Endothelial cell (in vitro differentiated cells): ENCODE measurements around the gene C19orf67. TPM values are rescaled to one million over a fixed set of nuclear protein-coding genes. Genes with fewer than 3 reads are reported as not detected.

ENCODE experiments used
- DNase-seq: peaks from one replicate; pipeline ENCODE4 v3.0.0; 2021; ENCODE audit warnings: low spot score
- H3K27ac Mint-ChIP-seq: one replicate; pipeline ENCODE4 v1.8.0; 2021; ENCODE audit warnings: mixed read lengths, inconsistent platforms; ENCODE audit not compliant: unreplicated experiment
- H3K27me3 Mint-ChIP-seq: one replicate; pipeline ENCODE4 v1.8.0; 2021; ENCODE audit warnings: mild to moderate bottlenecking, moderate library complexity, mixed read lengths, inconsistent platforms; ENCODE audit not compliant: unreplicated experiment
- H3K36me3 Mint-ChIP-seq: one replicate; pipeline ENCODE4 v1.8.0; 2021; ENCODE audit warnings: mild to moderate bottlenecking, low read depth, mixed read lengths, inconsistent platforms; ENCODE audit not compliant: unreplicated experiment
- H3K4me1 Mint-ChIP-seq: one replicate; pipeline ENCODE4 v1.8.0; 2021; ENCODE audit warnings: mild to moderate bottlenecking, mixed read lengths, inconsistent platforms; ENCODE audit not compliant: unreplicated experiment
- H3K4me3 Mint-ChIP-seq: one replicate; pipeline ENCODE4 v1.8.0; 2021; ENCODE audit warnings: mild to moderate bottlenecking, mixed read lengths, inconsistent platforms; ENCODE audit not compliant: unreplicated experiment
- H3K9me3 Mint-ChIP-seq: one replicate; pipeline ENCODE4 v1.8.0; 2021; ENCODE audit warnings: mixed read lengths, inconsistent platforms; ENCODE audit not compliant: unreplicated experiment
- CTCF ChIP-seq: fragments of 200-600 bp; sonication (generic); IDR thresholded peaks from one replicate; pipeline ENCODE4 v1.5.0; 2021; ENCODE audit warnings: antibody characterized with exemption; ENCODE audit not compliant: unreplicated experiment
- total RNA-seq: library from RNA; stranded (reverse); fragmentation: NEBNext Ultra II Directional; extraction: Animal tissue kit (Norgen Biotek cat#: 25700); gene quantifications from one replicate; pipeline ENCODE4 v1.2.1, GENCODE V29; 2021; ENCODE audit not compliant: unreplicated experiment

The C19orf67 gene
- total RNA-seq, 1 donor from 2014 or later: not detected

- H3K9me3 Mint-ChIP-seq: no peaks in the 10 kb centered on the region
- TF ChIP-seq CTCF: no peak
- H3K4me3 Mint-ChIP-seq: no peak overlapping the region
- no peak for DNase-seq
- peaks cover 12% of the 10 kb centered on the region for H3K27me3 Mint-ChIP-seq
- H3K36me3 Mint-ChIP-seq: no peaks in the 10 kb centered on the region
- H3K27ac Mint-ChIP-seq: no peak overlapping the region
- H3K4me1 Mint-ChIP-seq: peaks cover 16% of the 10 kb centered on the region
Measured at GRCh38 chr19:14078411-14078810, 7.2 kb downstream of the C19orf67 start.

- Mint-ChIP-seq H3K9me3 (no peaks in the 10 kb centered on the region), H3K27me3 (peaks cover 12% of the 10 kb centered on the region), H3K4me1 (peaks cover 3% of the 10 kb centered on the region), H3K27ac (no peak overlapping the region), H3K36me3 (no peaks in the 10 kb centered on the region), H3K4me3 (peak overlapping the region; percentile 90)
- DNase-seq: no peak
- TF ChIP-seq CTCF: no peak
Measured at GRCh38 chr19:14073925-14074838, 11.4 kb downstream of the C19orf67 start.

- peaks cover 12% of the 10 kb centered on the region for H3K27me3 Mint-ChIP-seq
Measured at GRCh38 chr19:14073261-14073924, 12.2 kb downstream of the C19orf67 start.

GRCh38 chr19:14072535-14073260 is 12.9 kb downstream of the C19orf67 start, which contains the start of gene MISP3:
MISP3 (plus strand) TSS chr19:14072786; CDS start chr19:14073310, 524 bp downstream.
- Mint-ChIP-seq H3K27ac (no peak within 1 kb of the TSS), H3K36me3 (no peaks in the 10 kb centered on the region), H3K4me3 (peak within 1 kb of the TSS; percentile 90), H3K4me1 (peaks cover 3% of the 10 kb centered on the region), H3K9me3 (no peaks in the 10 kb centered on the region), H3K27me3 (peaks cover 12% of the 10 kb centered on the region)
- DNase-seq: no peak
- TF ChIP-seq CTCF: no peak

More at GRCh38 chr19:14073261-14073924, 12.2 kb downstream of the C19orf67 start:
- H3K9me3 Mint-ChIP-seq: no peaks in the 10 kb centered on the region
- DNase-seq: peak; percentile 76
- no peak overlapping the region for H3K27ac Mint-ChIP-seq
- H3K4me1 Mint-ChIP-seq: peaks cover 3% of the 10 kb centered on the region
- H3K4me3 Mint-ChIP-seq: peak overlapping the region; percentile 90
- no peaks in the 10 kb centered on the region for H3K36me3 Mint-ChIP-seq
- peak; percentile 45 for TF ChIP-seq CTCF
